ENCODE results near the gene GDF9. TPM values are rescaled to one million over a fixed set of nuclear protein-coding genes. Genes with fewer than 3 reads are reported as not detected.

GDF9 gene
- total RNA-seq, 1 experiment from 2014 or later = 0.24 TPM

GRCh38 chr5:132821350-132821749 lies 44.9 kb downstream of the GDF9 start:
- no peak overlapping the region for H2BK5ac ChIP-seq (ENCODE audit: insufficient read length, low read length)
- H3K9me3 ChIP-seq (ENCODE audit: control insufficient read depth, low read depth, low read length) = no peaks in the 10 kb centered on the region
- no peak overlapping the region for H2BK15ac ChIP-seq (ENCODE audit: low read depth, low read length)
- H3K27ac ChIP-seq (ENCODE audit: insufficient read length, low read depth, low read length) = no peak overlapping the region
- H2AK5ac ChIP-seq (ENCODE audit: insufficient read length, low read length) = no peak overlapping the region
- no peak overlapping the region for H2AFZ ChIP-seq (ENCODE audit: low read length)
- H3K9ac ChIP-seq (ENCODE audit: extremely low read depth, insufficient read length, low read length) = no peak overlapping the region
- no peak overlapping the region for H3K4me3 Mint-ChIP-seq
- H3T11ph ChIP-seq (ENCODE audit: low read length) = no peak overlapping the region
- no peak overlapping the region for H4K91ac ChIP-seq (ENCODE audit: insufficient read length, low read depth, low read length)
- H3K4me2 ChIP-seq (ENCODE audit: insufficient read depth, insufficient read length, low read length) = no peak overlapping the region
- no peak overlapping the region for H4K5ac ChIP-seq (ENCODE audit: insufficient read length, low read depth, low read length)
- no peak overlapping the region for H2BK12ac ChIP-seq (ENCODE audit: insufficient read length, low read depth, low read length)
- no CpG with 5 or more reads among the region's 3 CpGs for WGBS (ENCODE audit: extremely low coverage, insufficient read length, low lambda C conversion rate)
- peaks cover 9% of the 10 kb centered on the region; the same call in 1 of the 2 replicates for H3K27me3 ChIP-seq (ENCODE audit: insufficient read depth, low read length)
- no peak overlapping the region for H3K23ac ChIP-seq (ENCODE audit: insufficient read length, low read depth, low read length)
- no peaks in the 10 kb centered on the region for H3K79me1 ChIP-seq (ENCODE audit: insufficient read depth, low read depth, low read length, poor library complexity, severe bottlenecking)
- H2BK120ac ChIP-seq (ENCODE audit: low read depth, low read length, poor library complexity, severe bottlenecking) = no peak overlapping the region
- no peak for TF ChIP-seq CTCF (conservative IDR thresholded peaks at IDR 0.05)
- DNase-seq = no peak
- no peak overlapping the region for H4K8ac ChIP-seq (replicated peaks; ENCODE audit: insufficient read length, low read depth, low read length)
- peaks cover 14% of the 10 kb centered on the region for H3K23me2 ChIP-seq (ENCODE audit: insufficient read length, low read depth, low read length, poor library complexity, severe bottlenecking)
- H3K27me3 Mint-ChIP-seq (ENCODE audit: low read depth) = peaks cover 65% of the 10 kb centered on the region
- no peak overlapping the region for H3K14ac ChIP-seq (ENCODE audit: insufficient read depth, low read length)
- H3K18ac ChIP-seq (ENCODE audit: insufficient read length, low read depth, low read length) = no peak overlapping the region
- no peaks in the 10 kb centered on the region for H4K20me1 ChIP-seq (ENCODE audit: control insufficient read depth, insufficient read depth, insufficient read length)
- no peaks in the 10 kb centered on the region for H3K79me2 ChIP-seq (ENCODE audit: insufficient read depth, low read length)
- H3K27ac Mint-ChIP-seq = no peak overlapping the region
- H3K4me1 Mint-ChIP-seq = peaks cover 12 to 23% of the 10 kb centered on the region in 2 experiments
- no peak overlapping the region for H2BK20ac ChIP-seq (ENCODE audit: low read depth, low read length, poor library complexity, severe bottlenecking)
- peaks cover 3 to 6% (median 4%) of the 10 kb centered on the region in 3 experiments; a peak in 6 of 7 replicates for H3K36me3 Mint-ChIP-seq (ENCODE audit: insufficient read depth in 1 of 3, low read depth in 3 of 3)
- H3K4me1 ChIP-seq (ENCODE audit: insufficient read depth, low read length) = peaks cover 3% of the 10 kb centered on the region
- H3K56ac ChIP-seq (ENCODE audit: insufficient read length, low read depth, low read length) = no peak overlapping the region
- H3K9me3 Mint-ChIP-seq = no peaks in the 10 kb centered on the region
- no peak overlapping the region for H3K4ac ChIP-seq (ENCODE audit: low read depth, low read length)
